Neuronal stem cell (in vitro differentiated cells): Measurements from ENCODE around the gene GPATCH2.

Source experiments
- DNase-seq: peaks from one replicate; pipeline ENCODE4 v3.0.0-alpha.2; 2013; ENCODE audit warnings: low spot score
- H2AFZ ChIP-seq: one replicate; pipeline ENCODE4 v1.6.1; 2013; ENCODE audit warnings: mild to moderate bottlenecking, low read length, inconsistent platforms
- H2AK5ac ChIP-seq: 2 replicates; pipeline ENCODE4 v1.6.1; 2013; ENCODE audit warnings: low read depth, mild to moderate bottlenecking, inconsistent platforms, low read length, moderate library complexity, mixed read lengths
- H2BK120ac ChIP-seq: 2 replicates; pipeline ENCODE4 v1.6.1; 2013; ENCODE audit warnings: low read depth, mild to moderate bottlenecking, inconsistent platforms, low read length, moderate library complexity, mixed read lengths
- H2BK12ac ChIP-seq: one replicate; pipeline ENCODE4 v1.6.1; 2013; ENCODE audit warnings: low read length, inconsistent platforms
- H2BK15ac ChIP-seq: 2 replicates; pipeline ENCODE4 v1.6.1; 2013; ENCODE audit warnings: mild to moderate bottlenecking, low read length, inconsistent platforms, mixed read lengths
- H2BK5ac ChIP-seq: one replicate; pipeline ENCODE4 v1.6.1; 2013; ENCODE audit warnings: inconsistent platforms, mild to moderate bottlenecking, low read length, moderate library complexity
- H3K14ac ChIP-seq: one replicate; pipeline ENCODE4 v1.6.1; 2013; ENCODE audit warnings: low read length, inconsistent platforms
- H3K18ac ChIP-seq: 2 replicates; pipeline ENCODE4 v1.6.1; 2013; ENCODE audit warnings: low read length, inconsistent platforms
- H3K23ac ChIP-seq: 2 replicates; pipeline ENCODE4 v1.6.1; 2013; ENCODE audit warnings: low read depth, mild to moderate bottlenecking, mixed read lengths, low read length, inconsistent platforms; ENCODE audit not compliant: poor library complexity
- H3K27ac ChIP-seq: replicated peaks from 3 replicates; pipeline ENCODE4 v1.5.1; 2013; ENCODE audit warnings: low read length, inconsistent platforms
- H3K27me3 ChIP-seq, 3 experiments: 2 replicates each; pipeline ENCODE4 v1.6.1; 2013; ENCODE audit warnings: low read length in 3 of 3, mild to moderate bottlenecking in 2 of 3, inconsistent platforms in 1 of 3, low read depth in 1 of 3, mixed read lengths in 1 of 3, moderate library complexity in 1 of 3; ENCODE audit not compliant: control insufficient read depth in 3 of 3, insufficient read depth in 3 of 3
- H3K36me3 ChIP-seq, 2 donors: replicated peaks in 1 of 2; 2 replicates each; pipeline ENCODE4 v1.6.1; 2013; ENCODE audit warnings: low read length in 2 of 2; ENCODE audit not compliant: control insufficient read depth in 2 of 2, insufficient read depth in 2 of 2
- H3K4ac ChIP-seq: 2 replicates; pipeline ENCODE4 v1.6.1; 2013; ENCODE audit warnings: inconsistent platforms, mild to moderate bottlenecking, low read length, moderate library complexity
- H3K4me1 ChIP-seq, 2 donors: 1 replicate in 1 of 2; 2 replicates in 1 of 2; pipeline ENCODE4 v1.6.1; 2013; ENCODE audit warnings: low read length in 2 of 2, low read depth in 1 of 2; ENCODE audit not compliant: control insufficient read depth in 2 of 2, insufficient read depth in 1 of 2
- H3K4me2 ChIP-seq: one replicate; pipeline ENCODE4 v1.6.1; 2013; ENCODE audit warnings: mild to moderate bottlenecking, low read length, inconsistent platforms; ENCODE audit not compliant: insufficient read depth, poor library complexity, severe bottlenecking
- H3K4me3 ChIP-seq, 2 donors: 2 replicates each; pipeline ENCODE4 v1.5.1; 2013; ENCODE audit warnings: low read length in 2 of 2, mild to moderate bottlenecking in 2 of 2, inconsistent platforms in 1 of 2, moderate library complexity in 1 of 2
- H3K79me1 ChIP-seq: one replicate; pipeline ENCODE4 v1.6.1; 2013; ENCODE audit warnings: low read depth, mild to moderate bottlenecking, inconsistent platforms, low read length, moderate library complexity
- H3K9ac ChIP-seq: one replicate; pipeline ENCODE4 v1.6.1; 2013; ENCODE audit warnings: mild to moderate bottlenecking, low read depth, low read length, inconsistent platforms; ENCODE audit not compliant: poor library complexity
- H3K9me3 ChIP-seq, 2 donors: replicated peaks in 1 of 2; 2 replicates each; pipeline versions ENCODE3 to v1.6.1; 2013; ENCODE audit warnings: low read length in 2 of 2, mild to moderate bottlenecking in 2 of 2, inconsistent platforms in 1 of 2, low read depth in 1 of 2, mixed read lengths in 1 of 2, moderate library complexity in 1 of 2; ENCODE audit not compliant: control insufficient read depth in 2 of 2, insufficient read depth in 1 of 2
- H4K8ac ChIP-seq: one replicate; pipeline ENCODE4 v1.6.1; 2013; ENCODE audit warnings: low read depth, mild to moderate bottlenecking, inconsistent platforms, low read length, moderate library complexity
- H4K91ac ChIP-seq: one replicate; pipeline ENCODE4 v1.6.1; 2013; ENCODE audit warnings: low read length, low read depth, mild to moderate bottlenecking, inconsistent platforms; ENCODE audit not compliant: poor library complexity
- WGBS, 2 donors: extraction: QIAGEN DNeasy Blood & Tissue Kit; methylation state at CpG; one replicate each; pipeline ENCODE4 v1.1.7; 2013; ENCODE audit warnings: missing lambda C conversion rate in 2 of 2, mixed read lengths in 1 of 2; ENCODE audit not compliant: insufficient read length in 2 of 2, insufficient replicate concordance in 1 of 2; ENCODE audit errors: extremely low coverage in 2 of 2; 5-methylcytosine and 5-hydroxymethylcytosine counted together

The GPATCH2 gene

DNA sequence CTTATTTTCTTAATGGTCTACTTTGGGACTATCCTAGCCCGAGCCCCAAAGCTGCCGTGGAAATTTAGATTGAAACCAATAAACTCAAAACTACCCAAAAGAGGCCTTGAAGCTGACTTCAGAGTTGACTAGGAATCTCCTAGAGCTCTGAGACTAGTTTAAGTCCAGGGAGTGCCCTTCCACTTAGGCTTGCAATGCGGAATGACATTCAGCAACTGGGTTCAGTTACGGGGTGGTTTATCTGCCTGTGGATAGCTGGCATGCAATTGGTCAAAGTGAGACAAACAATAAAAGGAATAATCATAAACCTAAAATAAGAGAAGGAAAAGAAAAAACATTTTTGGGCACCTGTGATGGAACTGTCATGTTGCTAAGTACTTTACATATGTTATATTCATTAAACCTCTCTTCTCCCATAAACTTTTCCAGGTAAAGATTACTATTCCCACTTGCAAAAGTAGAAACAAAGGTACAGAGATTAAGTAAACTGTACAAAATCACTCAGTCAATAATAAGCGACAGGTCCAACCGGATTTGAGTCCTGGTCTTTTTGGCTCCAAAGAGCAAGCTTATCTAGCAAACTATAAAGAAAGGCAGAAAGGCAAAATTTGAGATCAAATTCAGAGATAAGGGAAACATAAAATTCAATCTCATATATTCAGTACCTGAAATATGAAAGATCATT, 56.5 kb downstream of the GPATCH2 start:
- no peak for DNase-seq
- Histone ChIP-seq H3K18ac (no peak overlapping the region), H2BK15ac (no peak overlapping the region)

DNA sequence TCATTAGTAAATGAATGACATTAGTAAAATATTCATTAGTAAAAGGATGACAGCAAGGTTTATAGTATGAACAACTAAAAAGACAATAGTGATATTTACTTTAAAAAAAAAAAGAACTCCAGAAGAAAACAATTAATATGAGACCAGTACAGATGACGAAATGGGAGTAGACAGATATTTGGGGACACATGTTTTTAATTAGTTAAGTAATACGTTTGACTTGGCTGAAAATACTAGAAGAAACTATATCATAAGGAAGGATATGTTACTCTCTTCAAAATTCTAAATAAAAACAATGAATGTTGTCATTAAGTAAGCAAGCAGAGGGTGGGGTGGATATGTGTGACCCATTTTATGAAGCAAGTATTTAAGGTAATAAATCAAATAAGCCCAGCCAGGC, 61.9 kb downstream of the GPATCH2 start:
- no peak overlapping the region for H2BK15ac ChIP-seq
- no peaks in the 10 kb centered on the region for H3K9me3 ChIP-seq
- H2BK12ac ChIP-seq, result no peak overlapping the region
- no peaks in the 10 kb centered on the region for H3K27me3 ChIP-seq
- H2AFZ ChIP-seq, result no peak overlapping the region
- no peak overlapping the region for H3K23ac ChIP-seq
- no peak overlapping the region for H2BK5ac ChIP-seq
- H3K79me1 ChIP-seq, result no peaks in the 10 kb centered on the region
- H3K4me1 ChIP-seq, result no peaks in the 10 kb centered on the region
- no peak overlapping the region for H3K9ac ChIP-seq
- no peak overlapping the region for H4K91ac ChIP-seq
- no peak overlapping the region for H4K8ac ChIP-seq
- peaks cover 2 to 3% of the 10 kb centered on the region in 2 donors for H3K36me3 ChIP-seq
- H3K27ac ChIP-seq, result no peak overlapping the region
- no peak overlapping the region for H3K4ac ChIP-seq
- WGBS, 2 donors, result no CpG with 5 or more reads among the region's 2 CpGs
- no peak overlapping the region for H3K18ac ChIP-seq
- H3K4me3 ChIP-seq, result no peak overlapping the region
- no peak overlapping the region for H3K4me2 ChIP-seq
- no peak overlapping the region for H2AK5ac ChIP-seq
- H2BK120ac ChIP-seq, result no peak overlapping the region
- no peak overlapping the region for H3K14ac ChIP-seq
- DNase-seq, result no peak

More for the DNA sequence above, 56.5 kb downstream of the GPATCH2 start:
- no peaks in the 10 kb centered on the region for H3K9me3 ChIP-seq
- no peak overlapping the region for H3K9ac ChIP-seq
- no peaks in the 10 kb centered on the region for H3K36me3 ChIP-seq
- no peak overlapping the region for H2BK120ac ChIP-seq
- H3K23ac ChIP-seq, result no peak overlapping the region
- H2AFZ ChIP-seq, result no peak overlapping the region
- no peak overlapping the region for H3K14ac ChIP-seq
- H4K91ac ChIP-seq, result no peak overlapping the region
- H3K27ac ChIP-seq, result no peak overlapping the region
- H4K8ac ChIP-seq, result no peak overlapping the region
- H3K4ac ChIP-seq, result no peak overlapping the region
- H3K4me2 ChIP-seq, result no peak overlapping the region
- H3K4me3 ChIP-seq, result no peak overlapping the region
- no peak overlapping the region for H2AK5ac ChIP-seq
- H2BK5ac ChIP-seq, result no peak overlapping the region
- no CpG with 5 or more reads among the region's 6 CpGs for WGBS, 2 donors
- H3K79me1 ChIP-seq, result no peaks in the 10 kb centered on the region
- no peaks in the 10 kb centered on the region for H3K4me1 ChIP-seq
- H3K27me3 ChIP-seq, result no peaks in the 10 kb centered on the region
- H2BK12ac ChIP-seq, result no peak overlapping the region

DNA sequence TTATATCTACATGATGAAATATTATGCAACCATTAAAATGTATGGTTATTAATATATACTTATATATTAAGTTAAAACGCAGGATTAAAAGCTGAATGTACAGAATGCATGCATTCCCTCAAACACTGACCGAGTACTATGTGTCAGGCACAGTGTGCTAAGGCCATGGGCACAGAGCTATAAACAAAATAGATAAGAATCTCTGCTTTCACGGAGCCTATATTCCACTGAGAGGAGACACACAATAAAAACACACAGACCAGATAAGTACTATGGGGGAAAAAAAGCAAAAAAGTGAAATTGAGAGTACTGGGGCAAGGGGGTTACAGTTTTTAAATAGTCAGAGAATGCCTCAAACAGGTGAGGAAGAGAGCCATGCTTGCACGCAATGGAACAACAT, 62.7 kb downstream of the GPATCH2 start:
- Histone ChIP-seq H3K4me2 (no peak overlapping the region), H3K4me3 (no peak overlapping the region), H4K91ac (no peak overlapping the region), H3K27me3 (no peaks in the 10 kb centered on the region), H3K4me1 (no peaks in the 10 kb centered on the region), H3K23ac (no peak overlapping the region), H2BK120ac (no peak overlapping the region), H2BK12ac (no peak overlapping the region), H2AFZ (no peak overlapping the region), H3K14ac (no peak overlapping the region), H2AK5ac (no peak overlapping the region), H3K36me3 (peaks cover 2 to 3% of the 10 kb centered on the region in 2 donors), H2BK15ac (no peak overlapping the region), H3K79me1 (no peaks in the 10 kb centered on the region), H2BK5ac (no peak overlapping the region), H3K4ac (no peak overlapping the region), H3K9me3 (no peaks in the 10 kb centered on the region), H3K18ac (no peak overlapping the region), H3K27ac (no peak overlapping the region), H4K8ac (no peak overlapping the region), H3K9ac (no peak overlapping the region)
- WGBS, 2 donors, result no CpG with 5 or more reads among the region's 4 CpGs
- no peak for DNase-seq

DNA sequence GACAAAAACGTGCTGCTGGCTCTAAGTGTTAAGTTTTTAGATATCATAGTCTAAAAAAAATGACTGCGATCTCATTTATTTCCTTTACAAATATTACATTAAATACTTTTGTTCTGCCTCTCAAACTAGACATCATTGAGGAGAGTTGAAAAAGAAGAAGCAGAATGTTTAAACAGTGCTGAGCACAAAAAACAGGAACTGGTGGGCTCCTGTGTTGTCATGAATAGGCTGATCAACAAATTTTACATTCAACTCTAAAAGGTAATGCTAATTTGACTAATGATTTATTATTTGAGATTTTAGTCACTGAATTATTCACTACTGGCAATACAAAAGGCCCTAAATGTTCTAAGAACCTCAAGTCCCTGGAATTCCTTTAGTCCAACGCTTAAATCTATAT, 66.1 kb downstream of the GPATCH2 start:
- Histone ChIP-seq H3K27me3 (no peaks in the 10 kb centered on the region), H3K4me2 (no peak overlapping the region), H3K4ac (no peak overlapping the region), H2BK5ac (no peak overlapping the region), H4K8ac (no peak overlapping the region), H3K23ac (no peak overlapping the region), H2BK120ac (no peak overlapping the region), H3K36me3 (peaks cover 2 to 3% of the 10 kb centered on the region in 2 donors), H3K14ac (no peak overlapping the region), H3K79me1 (no peaks in the 10 kb centered on the region), H3K27ac (no peak overlapping the region), H2BK15ac (no peak overlapping the region), H2BK12ac (no peak overlapping the region), H3K18ac (no peak overlapping the region), H3K4me1 (no peaks in the 10 kb centered on the region), H2AFZ (no peak overlapping the region), H3K4me3 (no peak overlapping the region), H3K9ac (no peak overlapping the region), H3K9me3 (no peaks in the 10 kb centered on the region), H2AK5ac (no peak overlapping the region), H4K91ac (no peak overlapping the region)
- no CpG with 5 or more reads among the region's 3 CpGs for WGBS, 2 donors
- DNase-seq, result no peak
